Activated B cell treated with CpG ODN at 0.5 μM for 24 hours (primary cell): ENCODE measurements around the gene HEXIM1. TPM values are rescaled to one million over a fixed set of nuclear protein-coding genes. Genes with fewer than 3 reads are reported as not detected.
A peak's percentile ranks its signal among the peaks of the same experiment; 100 is the strongest.

Experiments used
- ATAC-seq: fragments of 200-7000 bp; cut with Tn5 transposase; one replicate; pipeline ENCODE4 v1.10.0; 2021; ENCODE audit warnings: low read depth, mild to moderate bottlenecking, moderate library complexity
- CTCF ChIA-PET: fragments of 350-600 bp; sonication (Branson Sonifier 250); formaldehyde crosslinking; loops from one replicate; lab custom pipeline; 2021; ENCODE audit warnings: antibody characterized with exemption; lab: Charles Lee
- POLR2A ChIA-PET: fragments of 350-600 bp; sonication (Branson Sonifier 250); formaldehyde crosslinking; loops from one replicate; lab custom pipeline; 2021; ENCODE audit warnings: antibody characterized with exemption; lab: Charles Lee
- DNase-seq: peaks from one replicate; pipeline ENCODE4 v3.0.0; 2022
- H3K27ac Mint-ChIP-seq: one replicate; pipeline ENCODE4 v1.8.0; 2020; ENCODE audit warnings: mixed read lengths
- H3K27me3 Mint-ChIP-seq: one replicate; pipeline ENCODE4 v1.8.0; 2021; ENCODE audit warnings: mixed read lengths
- H3K36me3 Mint-ChIP-seq: one replicate; pipeline ENCODE4 v1.8.0; 2021; ENCODE audit warnings: low read depth, mixed read lengths
- H3K4me1 Mint-ChIP-seq: one replicate; pipeline ENCODE4 v1.8.0; 2021; ENCODE audit warnings: mixed read lengths
- H3K4me3 Mint-ChIP-seq: one replicate; pipeline ENCODE4 v1.8.0; 2020; ENCODE audit warnings: mild to moderate bottlenecking, mixed read lengths
- H3K9me3 Mint-ChIP-seq: one replicate; pipeline ENCODE4 v1.8.0; 2020; ENCODE audit warnings: mixed read lengths
- intact Hi-C: fragments of 100-400 bp; cut with micrococcal nuclease; formaldehyde crosslinking; loops from one replicate; pipeline ENCODE4 v1.15.1; 2024
- total RNA-seq: library from RNA; stranded (reverse); gene quantifications from 2 replicates; pipeline ENCODE4 v1.2.3, GENCODE V29; 2022
- TF ChIP-seq, protein P1 (sequence below): fragments of 200-600 bp; IDR thresholded peaks from one replicate; pipeline ENCODE4 v1.8.0; 2022; ENCODE audit warnings: antibody characterized with exemption, mild to moderate bottlenecking

The HEXIM1 gene
- total RNA-seq, 1 donor from 2014 or later = 21.5 TPM

- DNase-seq (no peak), ATAC-seq (no peak)
- Mint-ChIP-seq H3K27ac (no peak overlapping the region), H3K27me3 (no peaks in the 10 kb centered on the region), H3K9me3 (no peaks in the 10 kb centered on the region), H3K4me1 (peaks cover 16% of the 10 kb centered on the region), H3K36me3 (peaks cover 7% of the 10 kb centered on the region), H3K4me3 (no peak overlapping the region)
- TF ChIP-seq, protein P1, sequence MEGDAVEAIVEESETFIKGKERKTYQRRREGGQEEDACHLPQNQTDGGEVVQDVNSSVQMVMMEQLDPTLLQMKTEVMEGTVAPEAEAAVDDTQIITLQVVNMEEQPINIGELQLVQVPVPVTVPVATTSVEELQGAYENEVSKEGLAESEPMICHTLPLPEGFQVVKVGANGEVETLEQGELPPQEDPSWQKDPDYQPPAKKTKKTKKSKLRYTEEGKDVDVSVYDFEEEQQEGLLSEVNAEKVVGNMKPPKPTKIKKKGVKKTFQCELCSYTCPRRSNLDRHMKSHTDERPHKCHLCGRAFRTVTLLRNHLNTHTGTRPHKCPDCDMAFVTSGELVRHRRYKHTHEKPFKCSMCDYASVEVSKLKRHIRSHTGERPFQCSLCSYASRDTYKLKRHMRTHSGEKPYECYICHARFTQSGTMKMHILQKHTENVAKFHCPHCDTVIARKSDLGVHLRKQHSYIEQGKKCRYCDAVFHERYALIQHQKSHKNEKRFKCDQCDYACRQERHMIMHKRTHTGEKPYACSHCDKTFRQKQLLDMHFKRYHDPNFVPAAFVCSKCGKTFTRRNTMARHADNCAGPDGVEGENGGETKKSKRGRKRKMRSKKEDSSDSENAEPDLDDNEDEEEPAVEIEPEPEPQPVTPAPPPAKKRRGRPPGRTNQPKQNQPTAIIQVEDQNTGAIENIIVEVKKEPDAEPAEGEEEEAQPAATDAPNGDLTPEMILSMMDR = no peak
- CTCF ChIA-PET = interaction anchor here (0.6 to 6.5 kb wide), 2 partner anchors 59 to 60 kb away, joined by 3 to 161 read pairs; no protein-coding TSS in a partner anchor
- intact Hi-C loops = loop anchor here (10.0 kb wide), 1 partner anchor 603 kb away; no protein-coding TSS in a partner anchor
- POLR2A ChIA-PET = interaction anchor here (10.8 kb wide), 1 partner anchor 12 kb away, joined by 200 read pairs; the partner anchor contains the start of gene HEXIM1
These were observed 10.5 kb upstream of the HEXIM1 start for GRCh38 chr17:45137561-45138305.

GRCh38 chr17:45138911-45139532 lies 9.3 kb upstream of the HEXIM1 start:
- CTCF ChIA-PET = interaction anchor here (0.6 to 1.2 kb wide), 3 partner anchors 14 to 59 kb away, joined by 3 to 5 read pairs (median 5); no protein-coding TSS in a partner anchor

DNA sequence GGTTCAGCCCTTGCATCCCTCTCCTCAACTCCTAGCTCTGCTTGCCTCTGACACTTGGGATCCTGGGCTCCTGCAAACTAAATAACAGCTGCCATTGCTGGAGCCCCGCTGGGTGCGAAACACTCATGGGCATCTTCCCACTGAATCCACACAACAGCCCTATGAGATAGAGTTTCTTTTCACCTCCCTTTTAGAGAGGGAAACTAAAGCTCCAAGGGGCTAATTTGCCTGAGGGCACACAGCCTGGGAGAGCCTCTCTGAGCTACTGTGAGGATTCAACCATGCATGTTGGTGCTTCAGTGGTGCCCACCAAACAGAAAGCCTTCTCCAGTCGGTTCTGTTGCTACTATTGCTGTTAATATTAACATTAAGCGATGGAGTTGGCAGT lies 8.7 kb upstream of the HEXIM1 start:
- Mint-ChIP-seq H3K4me3 (no peak overlapping the region), H3K27ac (no peak overlapping the region), H3K27me3 (no peaks in the 10 kb centered on the region), H3K36me3 (peaks cover 7% of the 10 kb centered on the region), H3K9me3 (no peaks in the 10 kb centered on the region), H3K4me1 (peaks cover 25% of the 10 kb centered on the region)
- ATAC-seq = no peak
- ChIA-PET CTCF (interaction anchor here (0.7 to 1.2 kb wide), 2 partner anchors 52 to 58 kb away, joined by 3 to 5 read pairs; no protein-coding TSS in a partner anchor), POLR2A (interaction anchor here (10.8 kb wide), 1 partner anchor 10 kb away, joined by 200 read pairs; the partner anchor contains the start of gene HEXIM1)
- intact Hi-C loops = loop anchor here (10.0 kb wide), 1 partner anchor 605 kb away; no protein-coding TSS in a partner anchor
- no peak for DNase-seq
- TF ChIP-seq, protein P1 = no peak

More at GRCh38 chr17:45138911-45139532, 9.3 kb upstream of the HEXIM1 start:
- ATAC-seq = no peak
- POLR2A ChIA-PET = interaction anchor here (10.8 kb wide), 1 partner anchor 10 kb away, joined by 200 read pairs; the partner anchor contains the start of gene HEXIM1
- DNase-seq = no peak
- H3K27me3 Mint-ChIP-seq = no peaks in the 10 kb centered on the region
- H3K4me1 Mint-ChIP-seq = peaks cover 24% of the 10 kb centered on the region
- intact Hi-C loops = loop anchor here (10.0 kb wide), 1 partner anchor 604 kb away; no protein-coding TSS in a partner anchor
- no peak overlapping the region for H3K4me3 Mint-ChIP-seq
- H3K9me3 Mint-ChIP-seq = no peaks in the 10 kb centered on the region
- H3K27ac Mint-ChIP-seq = no peak overlapping the region
- TF ChIP-seq, protein P1 = no peak
- peaks cover 7% of the 10 kb centered on the region for H3K36me3 Mint-ChIP-seq

DNA sequence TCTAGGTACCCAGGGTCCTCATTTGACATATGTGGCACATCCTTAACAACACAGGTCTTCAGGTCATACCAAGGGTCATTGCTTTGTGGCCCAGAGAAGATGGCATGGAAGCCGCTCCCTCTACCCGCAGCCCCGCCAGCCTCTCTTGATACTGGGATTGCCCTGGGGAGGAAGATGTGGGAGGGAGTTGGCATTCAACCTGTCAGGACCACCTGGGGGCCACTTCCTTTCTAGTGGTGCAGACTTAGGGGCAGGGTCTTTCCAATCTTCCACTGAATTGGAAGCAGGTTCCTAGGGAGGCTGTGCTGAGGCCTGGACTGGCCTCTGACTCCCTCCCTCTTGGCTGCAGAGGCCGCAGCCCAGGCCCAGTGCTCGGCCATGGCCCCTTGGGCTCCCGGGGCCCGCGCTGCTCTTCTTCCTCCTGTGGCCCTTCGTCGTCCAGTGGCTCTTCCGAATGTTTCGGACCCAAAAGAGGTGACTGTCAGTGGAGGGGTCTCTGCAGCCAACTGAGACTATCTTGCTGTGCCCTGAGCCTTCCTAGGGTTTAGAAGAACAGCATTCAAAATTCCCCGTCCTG lies 5.1 kb upstream of the HEXIM1 start:
- H3K27ac Mint-ChIP-seq = peak overlapping the region; percentile 86
- ChIA-PET CTCF (interaction anchor here (1.4 kb wide), 1 partner anchor 8 kb away, joined by 12 read pairs; the partner anchor contains the start of gene ACBD4), POLR2A (interaction anchor here (0.6 to 2.8 kb wide), 3 partner anchors 18 to 108 kb away, joined by 4 to 36 read pairs (median 8); partner anchors contain the start of gene HEXIM2)
- H3K4me3 Mint-ChIP-seq = peak overlapping the region; percentile 86
- H3K9me3 Mint-ChIP-seq = no peaks in the 10 kb centered on the region
- DNase-seq = no peak
- H3K36me3 Mint-ChIP-seq = peaks cover 13% of the 10 kb centered on the region
- no peaks in the 10 kb centered on the region for H3K27me3 Mint-ChIP-seq
- TF ChIP-seq, protein P1 = no peak
- peaks cover 36% of the 10 kb centered on the region for H3K4me1 Mint-ChIP-seq
- intact Hi-C loops = no loop called here
- ATAC-seq = no peak
